PFSK-1 (cell line): ENCODE results near the gene KRT23.

Experiments used
- FOXP2 ChIP-seq: optimal IDR thresholded peaks from 2 replicates; pipeline ENCODE3; 2011; ENCODE audit warnings: borderline replicate concordance, control low read depth, inconsistent platforms; ENCODE audit not compliant: insufficient read depth; ENCODE audit errors: extremely low read length, extremely low read depth
- POLR2AphosphoS5 ChIP-seq: IDR thresholded peaks from 2 replicates; pipeline ENCODE4 v1.6.1; 2012; ENCODE audit warnings: low read depth, mild to moderate bottlenecking, control low read depth, low read length, moderate library complexity
- REST ChIP-seq, 2 experiments: IDR thresholded peaks; 2 replicates each; pipeline versions ENCODE4 v1.6.1 to v1.8.0; 2011 to 2012; ENCODE audit warnings: low read depth in 2 of 2, low read length in 2 of 2, control low read depth in 1 of 2, inconsistent platforms in 1 of 2, mild to moderate bottlenecking in 1 of 2, moderate library complexity in 1 of 2; ENCODE audit not compliant: insufficient read depth in 1 of 2
- SIN3A ChIP-seq: IDR thresholded peaks from 2 replicates; pipeline ENCODE4 v1.6.1; 2012; ENCODE audit warnings: mild to moderate bottlenecking, low read length, moderate library complexity, borderline replicate concordance; ENCODE audit not compliant: insufficient read depth
- TAF1 ChIP-seq: IDR thresholded peaks from 2 replicates; pipeline ENCODE4 v1.6.1; 2012; ENCODE audit warnings: low read length, control low read depth, borderline replicate concordance; ENCODE audit not compliant: insufficient read depth

The KRT23 gene

GRCh38 chr17:40966848-40967247, 29.4 kb upstream of the KRT23 start, which contains the start of gene KRT39:
KRT39 (minus strand) TSS chr17:40966948; CDS start chr17:40966856, 92 bp downstream.
- no peak for TF ChIP-seq TAF1
- TF ChIP-seq POLR2AphosphoS5: no peak
- TF ChIP-seq FOXP2: no peak
- no peak for TF ChIP-seq SIN3A
- no peak for TF ChIP-seq REST (IDR thresholded peaks at IDR 0.05; ENCODE audit: insufficient read depth in 1 of 2, low read depth in 2 of 2, low read length in 2 of 2)

DNA sequence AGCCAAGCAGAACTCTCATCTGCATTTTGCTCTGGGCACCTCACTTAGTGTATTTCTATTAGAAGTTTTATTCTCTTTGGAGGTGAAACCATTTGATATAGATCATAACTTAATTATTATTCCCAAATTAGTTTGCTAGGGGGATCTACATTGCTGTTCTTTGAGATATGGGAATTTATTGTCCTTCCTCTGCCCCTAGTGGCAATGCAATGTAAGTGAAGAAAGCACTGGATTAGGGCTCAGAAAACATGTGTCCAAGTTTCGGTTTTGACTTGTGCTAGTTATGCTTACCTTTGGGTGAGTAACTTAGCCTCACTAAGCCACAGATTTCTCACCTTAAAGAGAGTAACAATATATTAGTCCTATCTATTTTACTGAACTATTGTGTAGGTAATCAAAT, 26.4 kb upstream of the KRT23 start:
- TF ChIP-seq POLR2AphosphoS5 (no peak), FOXP2 (no peak), REST (IDR thresholded peaks at IDR 0.05; ENCODE audit: insufficient read depth in 1 of 2, low read depth in 2 of 2, low read length in 2 of 2) (no peak), SIN3A (no peak), TAF1 (no peak)

GRCh38 chr17:40962059-40962561, 24.7 kb upstream of the KRT23 start:
- TF ChIP-seq FOXP2 (no peak), POLR2AphosphoS5 (no peak), TAF1 (no peak)

- TF ChIP-seq FOXP2: no peak
- TF ChIP-seq REST (IDR thresholded peaks at IDR 0.05; ENCODE audit: insufficient read depth in 1 of 2, low read depth in 2 of 2, low read length in 2 of 2): no peak
- TF ChIP-seq POLR2AphosphoS5: no peak
- TF ChIP-seq TAF1: no peak
- TF ChIP-seq SIN3A: no peak
These were observed 24.1 kb upstream of the KRT23 start for GRCh38 chr17:40961591-40961990.

GRCh38 chr17:40960144-40960543, 22.7 kb upstream of the KRT23 start:
- TF ChIP-seq POLR2AphosphoS5: no peak
- no peak for TF ChIP-seq REST (IDR thresholded peaks at IDR 0.05; ENCODE audit: insufficient read depth in 1 of 2, low read depth in 2 of 2, low read length in 2 of 2)
- no peak for TF ChIP-seq TAF1
- TF ChIP-seq FOXP2: no peak
- no peak for TF ChIP-seq SIN3A
